ENCODE data around the gene CADPS.
A peak's percentile ranks its signal among the peaks of the same experiment; 100 is the strongest.

CADPS gene

GRCh38 chr3:62614527-62614926 is 260.7 kb downstream of the CADPS start:
- ATAC-seq, result no peak
- TF ChIP-seq CSRNP3 (CRISPR knock-in tag; IDR thresholded peaks at IDR 0.05), result no peak
- no peak for TF ChIP-seq ZNF8 (CRISPR knock-in tag; IDR thresholded peaks at IDR 0.05)
- no peak for TF ChIP-seq ZNF565 (CRISPR knock-in tag; conservative IDR thresholded peaks at IDR 0.05; ENCODE audit: low read depth)
- TF ChIP-seq CREB5 (CRISPR knock-in tag; IDR thresholded peaks at IDR 0.05; ENCODE audit: low read depth), result no peak
- no peak for TF ChIP-seq PATZ1 (CRISPR knock-in tag; IDR thresholded peaks at IDR 0.05; ENCODE audit: borderline replicate concordance)
- no peak for TF ChIP-seq ISL1 (CRISPR knock-in tag; IDR thresholded peaks at IDR 0.05)
- no peak for TF ChIP-seq GLIS3 (CRISPR knock-in tag; IDR thresholded peaks at IDR 0.05)
- TF ChIP-seq OSR1 (CRISPR knock-in tag; IDR thresholded peaks at IDR 0.05), result no peak
- TF ChIP-seq ZNF70 (CRISPR knock-in tag; IDR thresholded peaks at IDR 0.05), result no peak
- no peak for TF ChIP-seq TSHZ2 (CRISPR knock-in tag; IDR thresholded peaks at IDR 0.05)
- no peak for TF ChIP-seq ESRRG (CRISPR knock-in tag; IDR thresholded peaks at IDR 0.05)
- TF ChIP-seq SNAI2 (CRISPR knock-in tag; IDR thresholded peaks at IDR 0.05), result no peak
- TF ChIP-seq TOX (CRISPR knock-in tag; IDR thresholded peaks at IDR 0.05; ENCODE audit: borderline replicate concordance), result no peak
- TF ChIP-seq ZC3H10 (CRISPR knock-in tag; IDR thresholded peaks at IDR 0.05), result no peak
- TF ChIP-seq TCF4 (CRISPR knock-in tag; IDR thresholded peaks at IDR 0.05; ENCODE audit: borderline replicate concordance), result no peak
- no peak for TF ChIP-seq RARB (CRISPR knock-in tag; IDR thresholded peaks at IDR 0.05)

- ATAC-seq, result peak; percentile 92
- TF ChIP-seq ISL1 (CRISPR knock-in tag; IDR thresholded peaks at IDR 0.05) (0 out of 2 replicates have a peak, but pooled peaks have one; percentile 28), ZFP30 (CRISPR knock-in tag; IDR thresholded peaks at IDR 0.05) (no peak), CSDC2 (CRISPR knock-in tag; IDR thresholded peaks at IDR 0.05) (0 out of 2 replicates have a peak, but pooled peaks have one; percentile 41), SNAI2 (CRISPR knock-in tag; IDR thresholded peaks at IDR 0.05) (0 out of 2 replicates have a peak, but pooled peaks have one; percentile 10)
Measured at GRCh38 chr3:62611541-62612240, 263.5 kb downstream of the CADPS start.

- no peak for TF ChIP-seq TCF4 (CRISPR knock-in tag; IDR thresholded peaks at IDR 0.05; ENCODE audit: borderline replicate concordance)
- TF ChIP-seq PATZ1 (CRISPR knock-in tag; IDR thresholded peaks at IDR 0.05; ENCODE audit: borderline replicate concordance), result no peak
- TF ChIP-seq CSDC2 (CRISPR knock-in tag; IDR thresholded peaks at IDR 0.05), result no peak
- TF ChIP-seq TOX (CRISPR knock-in tag; IDR thresholded peaks at IDR 0.05; ENCODE audit: borderline replicate concordance), result no peak
- no peak for TF ChIP-seq CREB5 (CRISPR knock-in tag; IDR thresholded peaks at IDR 0.05; ENCODE audit: low read depth)
- no peak for TF ChIP-seq GLIS3 (CRISPR knock-in tag; IDR thresholded peaks at IDR 0.05)
- TF ChIP-seq SNAI2 (CRISPR knock-in tag; IDR thresholded peaks at IDR 0.05), result no peak
- TF ChIP-seq POU6F1 (CRISPR knock-in tag; IDR thresholded peaks at IDR 0.05; ENCODE audit: borderline replicate concordance, low read depth), result no peak
- no peak for TF ChIP-seq PPARA (CRISPR knock-in tag; IDR thresholded peaks at IDR 0.05; ENCODE audit: borderline replicate concordance)
- TF ChIP-seq ARNTL (CRISPR knock-in tag; IDR thresholded peaks at IDR 0.05; ENCODE audit: borderline replicate concordance, low read depth), result no peak
- no peak for ATAC-seq
Measured at GRCh38 chr3:62607287-62608029, 267.8 kb downstream of the CADPS start.
